HG03066 (cell line): ENCODE results near the gene RABAC1.

Experiments used
- ATAC-seq: cut with Tn5 transposase; IDR thresholded peaks from one replicate; pipeline ENCODE4 v1.9.1; 2021; ENCODE audit warnings: low read depth; ENCODE audit not compliant: unreplicated experiment

RABAC1 gene

DNA sequence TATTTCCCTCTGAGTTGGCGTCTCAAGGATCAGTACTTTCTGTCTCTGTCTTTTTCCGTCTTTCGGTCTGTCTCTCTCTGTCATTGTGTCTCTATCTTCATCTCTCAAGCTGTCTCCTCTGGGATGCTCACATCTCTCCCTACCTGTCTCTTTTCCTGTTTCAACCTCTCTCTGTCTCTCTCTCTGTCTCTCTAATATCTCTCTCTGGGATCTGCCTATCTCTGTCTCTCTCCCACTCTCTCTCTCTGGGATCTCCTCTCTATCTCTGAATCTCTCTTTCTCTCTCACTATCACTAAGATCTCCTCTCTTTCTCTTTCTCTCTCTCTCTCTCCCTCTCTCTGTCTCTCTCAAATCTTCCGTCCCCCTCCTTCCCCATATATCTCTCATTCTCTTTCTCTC is 30.9 kb upstream of the RABAC1 start:
- ATAC-seq = no peak

- ATAC-seq = no peak
These were observed 29.8 kb upstream of the RABAC1 start for GRCh38 chr19:41988947-41989346.

GRCh38 chr19:41987141-41987860 is 28.2 kb upstream of the RABAC1 start:
- no peak for ATAC-seq

GRCh38 chr19:41984961-41985360 is 25.8 kb upstream of the RABAC1 start:
- no peak for ATAC-seq

DNA sequence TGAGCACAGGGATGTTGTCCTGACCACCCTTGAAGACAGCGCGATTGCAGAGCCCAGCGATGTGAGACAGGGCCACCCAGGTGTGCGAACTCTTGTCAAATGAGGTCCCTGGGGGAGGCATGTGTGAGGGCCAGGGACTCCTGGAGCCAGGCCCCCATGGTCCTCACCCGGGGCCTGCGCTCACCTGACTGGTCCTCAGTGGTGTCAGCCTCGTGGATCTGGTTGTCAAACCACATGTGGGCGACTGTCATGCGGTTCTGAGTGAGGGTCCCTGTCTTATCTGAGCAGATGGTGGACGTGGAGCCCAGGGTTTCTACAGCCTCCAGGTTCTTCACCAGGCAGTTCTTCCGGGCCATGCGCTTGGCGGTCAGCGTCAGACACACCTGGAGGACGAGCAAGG is 22.6 kb upstream of the RABAC1 start:
- no peak for ATAC-seq

- no peak for ATAC-seq
These were observed 19.3 kb upstream of the RABAC1 start for GRCh38 chr19:41978470-41978869.

- no peak for ATAC-seq
These were observed 18.8 kb upstream of the RABAC1 start for GRCh38 chr19:41977916-41978315.

DNA sequence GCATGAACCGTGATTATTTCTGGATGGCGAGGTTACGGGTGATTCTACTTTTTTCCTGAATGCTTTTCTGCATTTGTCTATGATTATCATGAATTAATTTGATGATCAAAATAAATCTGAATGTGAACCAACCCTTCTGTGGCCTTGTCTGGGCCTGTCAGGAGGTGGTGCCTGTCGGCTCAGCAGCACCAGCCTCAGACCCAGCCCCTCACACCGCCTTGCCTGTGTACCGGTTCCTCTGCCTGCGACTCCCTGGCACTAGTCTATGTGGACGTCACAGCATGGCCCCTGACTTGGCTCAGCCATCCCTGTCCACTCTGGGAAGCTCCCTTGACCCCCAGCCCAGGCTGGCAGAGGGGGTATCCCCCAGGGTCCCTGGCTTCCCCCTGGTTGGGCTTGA is 15.5 kb upstream of the RABAC1 start:
- no peak for ATAC-seq

GRCh38 chr19:41971363-41971762 is 12.2 kb upstream of the RABAC1 start:
- no peak for ATAC-seq

DNA sequence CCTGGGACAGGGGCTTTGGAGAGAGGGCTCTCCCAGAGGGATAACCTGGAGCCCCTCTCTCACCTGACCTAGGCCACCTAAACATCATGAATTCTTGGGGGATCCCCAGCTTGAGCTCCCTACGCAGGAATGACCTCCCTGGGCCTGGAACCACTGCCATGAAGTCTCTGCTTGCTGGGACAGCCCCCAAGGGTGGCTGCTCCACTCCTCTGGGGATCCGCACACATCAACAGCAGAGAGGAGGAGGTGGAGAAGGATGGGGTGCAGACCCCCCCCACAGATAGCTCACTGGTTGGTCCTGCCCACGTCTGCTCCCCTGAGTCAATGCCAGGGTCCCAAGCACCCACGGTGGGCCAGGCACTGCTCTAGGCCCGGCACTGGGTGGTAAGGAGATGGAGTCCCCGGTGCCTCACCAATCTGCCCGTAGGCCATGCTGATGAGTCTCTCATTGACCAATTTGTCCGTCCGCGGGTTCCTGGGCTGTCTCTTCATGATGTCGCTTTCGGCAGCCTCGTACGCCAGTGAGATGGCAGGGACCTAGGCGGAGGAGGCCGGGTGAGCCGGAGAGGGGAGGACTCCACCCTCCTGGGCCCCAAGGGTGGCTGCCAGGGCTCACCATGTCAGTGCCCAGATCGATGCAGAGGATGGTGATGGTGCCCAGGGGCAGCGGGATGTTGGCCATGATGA is 10.8 kb upstream of the RABAC1 start:
- no peak for ATAC-seq

DNA sequence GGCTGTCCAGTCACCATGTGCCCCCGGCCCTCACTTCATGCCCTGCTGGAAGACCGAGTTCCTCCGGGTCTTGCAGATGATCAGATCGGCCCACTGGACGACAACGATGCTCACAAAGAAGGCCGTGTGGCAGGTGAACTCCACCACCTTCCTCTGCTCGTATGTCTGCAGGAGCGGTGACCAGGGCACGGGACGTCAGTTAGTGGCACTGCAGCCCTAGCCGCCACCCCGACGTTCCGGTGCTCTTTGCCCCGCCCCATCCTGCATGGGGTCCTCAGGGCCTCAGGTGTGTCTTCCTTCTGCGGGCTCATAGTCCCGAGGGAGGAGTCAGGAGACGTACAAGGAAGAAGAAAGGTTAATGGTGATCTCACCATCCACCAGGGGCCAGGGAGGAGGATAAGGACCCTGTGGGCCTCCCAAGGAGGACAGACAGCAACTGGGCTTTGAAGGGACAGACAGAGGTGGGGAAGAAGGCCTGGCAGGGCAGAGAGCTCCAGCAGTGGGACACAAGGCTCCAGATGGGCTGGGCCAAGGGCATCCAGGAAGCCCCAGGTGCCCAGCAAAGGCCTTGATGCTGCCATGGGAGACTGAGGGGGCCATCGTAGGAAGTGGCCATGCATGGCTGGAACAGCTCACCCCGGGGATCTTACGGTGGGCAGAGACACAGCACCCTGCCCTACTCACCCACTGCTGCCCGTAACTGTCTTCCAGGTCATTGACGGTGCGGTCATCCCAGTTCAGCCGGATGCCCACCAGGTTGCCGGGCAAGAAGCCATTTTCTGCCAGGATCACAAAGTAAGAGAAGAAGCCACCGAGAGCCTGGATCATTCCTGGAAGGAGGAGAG is 9.9 kb upstream of the RABAC1 start:
- no peak for ATAC-seq

- ATAC-seq = no peak
These were observed 8.1 kb upstream of the RABAC1 start for GRCh38 chr19:41967054-41967783.

DNA sequence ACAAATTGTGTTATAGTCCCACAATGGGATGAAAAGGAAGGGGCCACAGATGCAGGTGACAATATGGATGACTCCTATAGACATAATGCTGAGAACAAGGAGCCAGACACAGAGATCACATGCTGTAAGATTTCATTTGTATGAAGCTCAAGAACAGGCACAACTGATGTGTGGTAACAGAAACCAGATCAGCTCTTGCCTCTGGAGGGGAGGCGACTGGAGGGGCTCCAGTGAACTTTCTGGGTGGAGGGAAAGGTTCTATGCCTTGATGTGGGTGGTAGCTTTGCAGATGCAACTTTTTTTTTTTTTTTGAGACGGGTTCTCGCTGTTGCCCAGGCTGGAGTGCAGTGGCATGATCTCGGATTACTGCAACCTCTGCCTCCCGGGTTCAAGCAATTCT is 6.0 kb upstream of the RABAC1 start:
- ATAC-seq = no peak

GRCh38 chr19:41960973-41961372 is 1.9 kb upstream of the RABAC1 start:
- ATAC-seq = no peak

GRCh38 chr19:41958367-41959055 is 610 bp downstream of the RABAC1 start:
- ATAC-seq = no peak

DNA sequence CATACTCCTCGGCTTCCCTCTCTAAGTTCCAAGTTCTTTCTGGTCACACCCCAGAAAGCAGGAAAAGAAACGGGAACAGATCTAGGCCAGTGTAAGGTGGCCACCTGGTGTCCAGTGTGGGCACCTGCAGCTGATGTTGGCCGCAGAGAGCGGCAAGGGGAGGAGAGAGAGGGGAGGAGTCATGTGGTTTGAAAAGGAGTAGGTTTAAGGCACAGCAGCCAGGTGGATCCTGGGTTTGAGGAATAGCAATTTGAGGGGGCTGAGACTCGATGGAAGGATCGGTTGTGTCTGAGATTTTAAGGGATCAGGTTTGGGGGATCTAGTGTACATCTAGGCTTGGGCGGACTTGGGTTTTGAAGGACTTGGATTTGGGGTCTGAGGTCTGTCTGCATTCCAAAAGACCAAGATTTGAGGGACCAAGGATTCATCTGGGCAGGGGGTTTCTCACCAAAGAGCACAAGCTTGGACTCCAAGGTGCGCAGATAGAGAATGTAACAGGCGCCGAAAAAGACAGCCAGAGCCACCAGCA is 1.2 kb downstream of the RABAC1 start:
- ATAC-seq = no peak

DNA sequence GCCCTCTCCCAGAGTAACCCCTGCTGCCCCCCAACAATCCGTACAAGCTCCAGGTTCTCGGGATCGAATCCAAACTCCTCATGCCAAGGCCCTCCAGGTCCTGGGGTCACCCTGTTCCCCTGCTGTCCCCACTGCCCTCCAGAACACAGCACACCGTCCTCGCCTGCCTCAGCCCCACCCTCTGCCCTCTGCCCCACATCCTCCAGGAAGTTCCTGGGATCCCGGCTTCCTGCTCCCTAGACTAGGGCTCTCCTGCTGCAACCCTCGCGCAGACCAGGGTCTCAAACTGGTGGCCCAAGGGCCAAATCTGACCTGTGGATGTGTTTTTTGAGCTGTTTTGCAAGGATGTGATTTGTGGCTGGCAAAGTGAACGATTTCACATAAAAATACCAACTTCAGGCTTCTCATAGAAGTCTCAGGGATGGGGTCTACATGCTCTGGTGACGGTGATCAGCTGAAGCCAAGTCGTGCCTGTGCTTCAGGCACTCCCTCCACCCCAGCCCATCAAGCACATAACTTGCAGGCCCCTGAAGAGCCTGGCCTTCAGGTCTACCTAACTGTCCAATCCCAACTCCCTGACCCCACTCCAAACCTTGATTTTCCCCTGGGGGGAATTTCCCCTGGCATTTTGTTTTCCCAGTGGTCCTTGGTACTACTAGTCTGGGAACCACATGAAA is 1.8 kb downstream of the RABAC1 start:
- ATAC-seq = no peak

- ATAC-seq = no peak
These were observed 2.5 kb downstream of the RABAC1 start for GRCh38 chr19:41956621-41957020.

- ATAC-seq = no peak
These were observed 3.6 kb downstream of the RABAC1 start for GRCh38 chr19:41955521-41955920.
